ENCODE measurements around the gene LPCAT1. TPM values are rescaled to one million over a fixed set of nuclear protein-coding genes. Genes with fewer than 3 reads are reported as not detected.

Gene LPCAT1
- total and polyA plus RNA-seq, 2 of the 13 experiments (the other 11 are each of a cell fraction or from before 2014, with no cell fraction given): 29.8 to 90.6 TPM

GRCh38 chr5:1564182-1564748 lies 40.5 kb upstream of the LPCAT1 start (continued):
- TF ChIP-seq, protein P1, sequence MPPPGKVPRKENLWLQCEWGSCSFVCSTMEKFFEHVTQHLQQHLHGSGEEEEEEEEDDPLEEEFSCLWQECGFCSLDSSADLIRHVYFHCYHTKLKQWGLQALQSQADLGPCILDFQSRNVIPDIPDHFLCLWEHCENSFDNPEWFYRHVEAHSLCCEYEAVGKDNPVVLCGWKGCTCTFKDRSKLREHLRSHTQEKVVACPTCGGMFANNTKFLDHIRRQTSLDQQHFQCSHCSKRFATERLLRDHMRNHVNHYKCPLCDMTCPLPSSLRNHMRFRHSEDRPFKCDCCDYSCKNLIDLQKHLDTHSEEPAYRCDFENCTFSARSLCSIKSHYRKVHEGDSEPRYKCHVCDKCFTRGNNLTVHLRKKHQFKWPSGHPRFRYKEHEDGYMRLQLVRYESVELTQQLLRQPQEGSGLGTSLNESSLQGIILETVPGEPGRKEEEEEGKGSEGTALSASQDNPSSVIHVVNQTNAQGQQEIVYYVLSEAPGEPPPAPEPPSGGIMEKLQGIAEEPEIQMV (CRISPR knock-in tag; IDR thresholded peaks at IDR 0.05; ENCODE audit: low read depth): 0 out of 2 replicates have a peak, but pooled peaks have one; percentile 3
- no peak for TF ChIP-seq ZNF143 (CRISPR knock-in tag; IDR thresholded peaks at IDR 0.05)
- no peak for TF ChIP-seq AGO2 (optimal IDR thresholded peaks at IDR 0.05; ENCODE audit: low read depth, low read length)
- TF ChIP-seq ZNF577 (CRISPR knock-in tag; IDR thresholded peaks at IDR 0.05; ENCODE audit: borderline replicate concordance, low read depth): no peak
- peak; percentile 34; the same call in 1 of the 2 replicates for TF ChIP-seq ZNF609 (CRISPR knock-in tag; IDR thresholded peaks at IDR 0.05; ENCODE audit: borderline replicate concordance)
- peak; percentile 58; the same call in 1 of the 2 replicates for TF ChIP-seq BCL6 (CRISPR knock-in tag; IDR thresholded peaks at IDR 0.05)
- TF ChIP-seq MXD1 (CRISPR knock-in tag; IDR thresholded peaks at IDR 0.05): no peak
- TF ChIP-seq FOXM1 (CRISPR knock-in tag; IDR thresholded peaks at IDR 0.05): no peak
- no peak for TF ChIP-seq STAT6 (CRISPR knock-in tag; IDR thresholded peaks at IDR 0.05; ENCODE audit: borderline replicate concordance)
- TF ChIP-seq TMF1 (CRISPR knock-in tag; IDR thresholded peaks at IDR 0.05; ENCODE audit: low read depth): no peak
- TF ChIP-seq SUZ12 (IDR thresholded peaks at IDR 0.05; ENCODE audit: low read depth, low read length): no peak
- no peak for TF ChIP-seq MIER2 (CRISPR knock-in tag; IDR thresholded peaks at IDR 0.05)
- no peak for TF ChIP-seq ZNF460 (CRISPR knock-in tag; IDR thresholded peaks at IDR 0.05; ENCODE audit: borderline replicate concordance)
- no peak for TF ChIP-seq PCBP1 (IDR thresholded peaks at IDR 0.05; ENCODE audit: borderline replicate concordance, low read depth, low read length)
- 0 out of 2 replicates have a peak, but pooled peaks have one; percentile 43 for TF ChIP-seq RFXANK (CRISPR knock-in tag; IDR thresholded peaks at IDR 0.05)

Measured in HepG2 (cell line).